GM21390 (cell line): Measurements from ENCODE around the gene LRRC45.

Source experiments
- ATAC-seq: cut with Tn5 transposase; IDR thresholded peaks from one replicate; pipeline ENCODE4 v1.9.1; 2021; ENCODE audit not compliant: unreplicated experiment

LRRC45 gene

GRCh38 chr17:81993729-81994592, 29.1 kb upstream of the LRRC45 start:
- ATAC-seq = no peak

GRCh38 chr17:81994593-81995462, 28.3 kb upstream of the LRRC45 start:
- no peak for ATAC-seq

- no peak for ATAC-seq
Observed at GRCh38 chr17:81995463-81996231, 27.5 kb upstream of the LRRC45 start.

- no peak for ATAC-seq
Observed at GRCh38 chr17:81996232-81996756, 26.8 kb upstream of the LRRC45 start.

- ATAC-seq = no peak
Observed at GRCh38 chr17:81996757-81997441, 26.2 kb upstream of the LRRC45 start.

- no peak for ATAC-seq
Observed at GRCh38 chr17:81998212-81998611, 24.9 kb upstream of the LRRC45 start.

GRCh38 chr17:81998691-81999438, 24.2 kb upstream of the LRRC45 start:
- ATAC-seq = no peak

GRCh38 chr17:81999587-81999975, 23.5 kb upstream of the LRRC45 start:
- ATAC-seq = no peak

GRCh38 chr17:81999976-82000802, 22.9 kb upstream of the LRRC45 start:
- no peak for ATAC-seq

GRCh38 chr17:82000803-82001570, 22.1 kb upstream of the LRRC45 start:
- ATAC-seq = no peak

- ATAC-seq = no peak
Observed at GRCh38 chr17:82001571-82002056, 21.5 kb upstream of the LRRC45 start.

- ATAC-seq = no peak
Observed at GRCh38 chr17:82003411-82004381, 19.4 kb upstream of the LRRC45 start.

GRCh38 chr17:82004517-82005455, 18.3 kb upstream of the LRRC45 start:
- no peak for ATAC-seq

GRCh38 chr17:82005701-82006348, 17.3 kb upstream of the LRRC45 start:
- no peak for ATAC-seq
